ENCODE data around the gene YJU2. TPM values are rescaled to one million over a fixed set of nuclear protein-coding genes. Genes with fewer than 3 reads are reported as not detected.

Gene YJU2
- total RNA-seq, 1 donor from 2014 or later, result 8.3 TPM

- ATAC-seq, result no peak
- intact Hi-C loops (cut with micrococcal nuclease), result no loop called here
- no peak for DNase-seq
These were observed 44.4 kb downstream of the YJU2 start for GRCh38 chr19:4291184-4291732.

GRCh38 chr19:4292515-4292914, 45.6 kb downstream of the YJU2 start:
- intact Hi-C loops (cut with micrococcal nuclease), result no loop called here
- no peak for ATAC-seq
- DNase-seq, result no peak

- intact Hi-C loops (cut with micrococcal nuclease), result no loop called here
- DNase-seq, result no peak
These were observed 47.5 kb downstream of the YJU2 start for GRCh38 chr19:4294389-4294788.

GRCh38 chr19:4295972-4296771, 49.3 kb downstream of the YJU2 start:
- DNase-seq (no peak), ATAC-seq (no peak)
- intact Hi-C loops (cut with micrococcal nuclease), result no loop called here

More at GRCh38 chr19:4294389-4294788, 47.5 kb downstream of the YJU2 start:
- no peak for ATAC-seq

GRCh38 chr19:4297901-4298809, 51.3 kb downstream of the YJU2 start:
- DNase-seq (no peak), ATAC-seq (no peak)
- intact Hi-C loops (cut with micrococcal nuclease), result no loop called here

GRCh38 chr19:4298810-4299550, 52.1 kb downstream of the YJU2 start:
- no peak for DNase-seq
- no peak for ATAC-seq
- intact Hi-C loops (cut with micrococcal nuclease), result no loop called here

- ATAC-seq, result no peak
- intact Hi-C loops (cut with micrococcal nuclease), result no loop called here
- no peak for DNase-seq
These were observed 53.7 kb downstream of the YJU2 start for GRCh38 chr19:4300589-4300988.

- DNase-seq, result no peak
- intact Hi-C loops (cut with micrococcal nuclease), result no loop called here
- ATAC-seq, result no peak
These were observed 54.8 kb downstream of the YJU2 start for GRCh38 chr19:4301590-4302242.

- DNase-seq (no peak), ATAC-seq (no peak)
- intact Hi-C loops (cut with micrococcal nuclease), result no loop called here
These were observed 55.4 kb downstream of the YJU2 start, which contains the start of gene TMIGD2 for GRCh38 chr19:4302243-4302640. Gene TMIGD2, minus strand, starts transcription at chr19:4302389. Its CDS starts 4 bp downstream, at chr19:4302385.

- DNase-seq, result no peak
- intact Hi-C loops (cut with micrococcal nuclease), result no loop called here
- ATAC-seq, result no peak
These were observed 57.1 kb downstream of the YJU2 start for GRCh38 chr19:4303819-4304537.

- peak; percentile 51 for DNase-seq
- intact Hi-C loops (cut with micrococcal nuclease), result no loop called here
- ATAC-seq, result no peak
These were observed 57.8 kb downstream of the YJU2 start, which contains the start of gene FSD1 for GRCh38 chr19:4304538-4305256. Gene FSD1, plus strand, starts transcription at chr19:4304598. Its CDS starts 149 bp downstream, at chr19:4304747.

GRCh38 chr19:4305257-4305612, 58.4 kb downstream of the YJU2 start:
- intact Hi-C loops (cut with micrococcal nuclease), result no loop called here
- no peak for ATAC-seq
- no peak for DNase-seq

GRCh38 chr19:4305659-4306058, 58.8 kb downstream of the YJU2 start:
- ATAC-seq, result no peak

GRCh38 chr19:4310247-4311121, 63.6 kb downstream of the YJU2 start:
- no peak for DNase-seq
- ATAC-seq, result no peak
- intact Hi-C loops (cut with micrococcal nuclease), result no loop called here

More at GRCh38 chr19:4305659-4306058, 58.8 kb downstream of the YJU2 start:
- no peak for DNase-seq
- intact Hi-C loops (cut with micrococcal nuclease), result no loop called here

GRCh38 chr19:4313847-4314490, 67.1 kb downstream of the YJU2 start:
- ATAC-seq (no peak), DNase-seq (no peak)
- intact Hi-C loops (cut with micrococcal nuclease), result no loop called here

GRCh38 chr19:4316956-4317355, 70.1 kb downstream of the YJU2 start:
- ATAC-seq (no peak), DNase-seq (no peak)
- intact Hi-C loops (cut with micrococcal nuclease), result no loop called here
